ENCODE measurements around the gene ADAMTS18.

Gene ADAMTS18

GRCh38 chr16:77430360-77430759, 4.5 kb downstream of the ADAMTS18 start:
- H3K4me2 ChIP-seq (ENCODE audit: low read depth, low read length, poor library complexity, severe bottlenecking): no peak overlapping the region
- no peaks in the 10 kb centered on the region for H3K9me2 ChIP-seq (replicated peaks; ENCODE audit: low read depth, low read length)
- H3K27me3 ChIP-seq (ENCODE audit: insufficient read depth, low read length, poor library complexity, severe bottlenecking): no peaks in the 10 kb centered on the region

GRCh38 chr16:77424871-77425604, 9.8 kb downstream of the ADAMTS18 start:
- TF ChIP-seq EZH2phosphoT487 (IDR thresholded peaks at IDR 0.05; ENCODE audit: borderline replicate concordance) (no peak), CTCF (conservative IDR thresholded peaks at IDR 0.05; ENCODE audit: low read length) (no peak)
- Histone ChIP-seq H2AFZ (ENCODE audit: low read length) (no peak overlapping the region), H3K27me3 (ENCODE audit: insufficient read depth, low read length, poor library complexity, severe bottlenecking) (no peaks in the 10 kb centered on the region), H3K79me2 (ENCODE audit: insufficient read depth, low read length) (no peaks in the 10 kb centered on the region), H3K36me3 (ENCODE audit: insufficient read depth, low read length) (no peaks in the 10 kb centered on the region), H3K4me2 (ENCODE audit: low read depth, low read length, poor library complexity, severe bottlenecking) (no peak overlapping the region), H4K20me1 (ENCODE audit: insufficient read depth, low read length, poor library complexity, severe bottlenecking) (no peaks in the 10 kb centered on the region), H3K9ac (ENCODE audit: low read depth, low read length, poor library complexity, severe bottlenecking) (no peak overlapping the region), H3K4me1 (ENCODE audit: insufficient read depth, low read length, poor library complexity, severe bottlenecking) (no peaks in the 10 kb centered on the region), H3F3A (ENCODE audit: low read depth) (no peaks in the 10 kb centered on the region), H3K4me3 (ENCODE audit: low read length, poor library complexity, severe bottlenecking) (no peak overlapping the region), H3K9me2 (replicated peaks; ENCODE audit: low read depth, low read length) (no peaks in the 10 kb centered on the region), H3K9me3 (ENCODE audit: insufficient read depth, low read depth, low read length) (no peaks in the 10 kb centered on the region)

More at GRCh38 chr16:77430360-77430759, 4.5 kb downstream of the ADAMTS18 start:
- Histone ChIP-seq H2AFZ (ENCODE audit: low read length) (no peak overlapping the region), H3K36me3 (ENCODE audit: insufficient read depth, low read length) (no peaks in the 10 kb centered on the region), H3K79me2 (ENCODE audit: insufficient read depth, low read length) (no peaks in the 10 kb centered on the region), H4K20me1 (ENCODE audit: insufficient read depth, low read length, poor library complexity, severe bottlenecking) (no peaks in the 10 kb centered on the region), H3K4me1 (ENCODE audit: insufficient read depth, low read length, poor library complexity, severe bottlenecking) (no peaks in the 10 kb centered on the region), H3K9ac (ENCODE audit: low read depth, low read length, poor library complexity, severe bottlenecking) (no peak overlapping the region), H3K9me3 (ENCODE audit: insufficient read depth, low read depth, low read length) (no peaks in the 10 kb centered on the region), H3K4me3 (ENCODE audit: low read length, poor library complexity, severe bottlenecking) (no peak overlapping the region), H3F3A (ENCODE audit: low read depth) (no peaks in the 10 kb centered on the region)
- TF ChIP-seq CTCF (conservative IDR thresholded peaks at IDR 0.05; ENCODE audit: low read length): no peak

GRCh38 chr16:77422196-77422784, 12.5 kb downstream of the ADAMTS18 start:
- Histone ChIP-seq H3K9me2 (replicated peaks; ENCODE audit: low read depth, low read length) (no peaks in the 10 kb centered on the region), H3K79me2 (ENCODE audit: insufficient read depth, low read length) (no peaks in the 10 kb centered on the region), H3K4me2 (ENCODE audit: low read depth, low read length, poor library complexity, severe bottlenecking) (no peak overlapping the region), H3K4me1 (ENCODE audit: insufficient read depth, low read length, poor library complexity, severe bottlenecking) (no peaks in the 10 kb centered on the region), H3K36me3 (ENCODE audit: insufficient read depth, low read length) (no peaks in the 10 kb centered on the region), H3K9me3 (ENCODE audit: insufficient read depth, low read depth, low read length) (no peaks in the 10 kb centered on the region), H3K27me3 (ENCODE audit: insufficient read depth, low read length, poor library complexity, severe bottlenecking) (no peaks in the 10 kb centered on the region), H2AFZ (ENCODE audit: low read length) (no peak overlapping the region), H3F3A (ENCODE audit: low read depth) (no peaks in the 10 kb centered on the region), H3K4me3 (ENCODE audit: low read length, poor library complexity, severe bottlenecking) (no peak overlapping the region), H4K20me1 (ENCODE audit: insufficient read depth, low read length, poor library complexity, severe bottlenecking) (no peaks in the 10 kb centered on the region), H3K9ac (ENCODE audit: low read depth, low read length, poor library complexity, severe bottlenecking) (no peak overlapping the region)
- no peak for TF ChIP-seq CTCF (conservative IDR thresholded peaks at IDR 0.05; ENCODE audit: low read length)
- TF ChIP-seq EZH2phosphoT487 (IDR thresholded peaks at IDR 0.05; ENCODE audit: borderline replicate concordance): no peak
